Subcutaneous adipose tissue (tissue), 4 donors: Measurements from ENCODE around the gene SLC38A1. TPM values are rescaled to one million over a fixed set of nuclear protein-coding genes. Genes with fewer than 3 reads are reported as not detected.

ENCODE experiments used
- CTCF ChIP-seq: fragments of 450-650 bp; IDR thresholded peaks from one replicate; pipeline ENCODE4 v1.5.1; 2016; ENCODE audit warnings: low read depth, mild to moderate bottlenecking, control low read depth, antibody characterized with exemption, moderate library complexity
- total RNA-seq, 4 donors: library from RNA; depleted of rRNA; stranded (reverse); fragments of >200 nt; gene quantifications; one replicate each; pipeline ENCODE4 v1.1.0, GENCODE V29; 2016

The SLC38A1 gene
- 10 to 100 TPM in 1 of 4 donors, 1 to 10 TPM in 3; 3.8 to 15.0 (median 8.5) TPM for total RNA-seq

DNA sequence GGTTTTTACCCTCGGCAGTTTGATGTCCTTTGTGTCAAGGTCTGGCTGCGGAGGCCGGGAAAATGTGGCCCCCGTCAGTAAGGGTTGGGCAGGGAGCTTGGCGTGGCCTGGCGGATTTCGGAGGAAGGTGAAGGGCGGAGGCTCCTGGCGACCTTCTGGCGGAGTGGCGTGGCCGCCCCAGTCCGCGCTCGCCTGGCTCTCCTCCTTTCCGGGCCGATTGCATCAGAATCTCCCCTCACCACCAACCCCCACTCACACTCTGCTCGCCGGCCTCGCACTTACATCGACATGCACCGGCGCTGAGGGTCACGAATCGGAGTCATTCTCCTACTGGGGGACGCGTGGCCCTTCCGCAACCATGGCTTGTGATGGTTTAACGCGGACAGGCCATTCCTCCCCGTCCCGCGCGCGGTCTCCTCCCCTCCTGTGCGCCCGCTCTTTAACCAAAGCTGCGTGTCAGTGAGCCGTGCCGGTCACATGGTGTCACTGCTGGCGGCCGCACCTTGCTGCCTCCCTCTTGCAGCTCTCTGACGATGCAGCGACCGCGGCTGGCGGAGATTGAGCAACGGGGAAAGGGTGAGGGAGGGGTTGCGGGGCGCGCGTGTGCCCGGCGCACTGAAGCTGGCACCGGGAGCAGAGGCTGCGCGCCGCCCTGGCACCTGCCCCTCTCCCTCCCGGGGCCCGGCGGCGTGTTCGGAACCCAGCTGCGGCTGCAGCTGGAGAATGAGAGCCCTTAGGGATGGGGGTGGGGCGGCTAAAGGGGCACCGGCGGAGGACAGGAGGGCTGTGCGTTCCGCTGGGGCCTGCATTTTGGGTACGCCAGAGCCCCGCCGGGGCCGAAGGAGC, at the start of gene SLC38A1:
Gene SLC38A1 (minus strand): TSS at position 461 of the 846 bp plus-strand sequence. CDS start 29,243 bp downstream, outside the sequence.
- no peak for TF ChIP-seq CTCF

DNA sequence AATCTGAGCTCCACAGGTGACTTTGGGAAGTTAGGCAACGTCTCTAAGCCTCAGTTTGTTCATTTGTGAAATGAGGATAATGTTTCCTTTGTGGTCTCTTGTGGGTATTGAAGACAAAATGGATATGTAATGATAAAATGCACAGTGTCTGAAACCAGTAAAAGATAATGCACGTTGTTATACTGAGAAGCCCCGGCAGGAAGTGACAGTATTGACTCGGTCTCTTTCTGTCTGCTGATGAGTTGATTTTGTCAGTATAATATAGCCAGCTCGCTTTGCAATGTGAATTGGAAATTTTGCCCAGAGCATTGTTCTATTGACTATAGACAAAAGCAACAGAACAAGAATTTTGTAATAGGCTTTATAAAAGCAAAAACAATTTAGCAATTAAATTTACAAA, 49.2 kb upstream of the SLC38A1 start:
- no peak for TF ChIP-seq CTCF

GRCh38 chr12:46304070-46304469, 35.2 kb upstream of the SLC38A1 start:
- TF ChIP-seq CTCF, result no peak

DNA sequence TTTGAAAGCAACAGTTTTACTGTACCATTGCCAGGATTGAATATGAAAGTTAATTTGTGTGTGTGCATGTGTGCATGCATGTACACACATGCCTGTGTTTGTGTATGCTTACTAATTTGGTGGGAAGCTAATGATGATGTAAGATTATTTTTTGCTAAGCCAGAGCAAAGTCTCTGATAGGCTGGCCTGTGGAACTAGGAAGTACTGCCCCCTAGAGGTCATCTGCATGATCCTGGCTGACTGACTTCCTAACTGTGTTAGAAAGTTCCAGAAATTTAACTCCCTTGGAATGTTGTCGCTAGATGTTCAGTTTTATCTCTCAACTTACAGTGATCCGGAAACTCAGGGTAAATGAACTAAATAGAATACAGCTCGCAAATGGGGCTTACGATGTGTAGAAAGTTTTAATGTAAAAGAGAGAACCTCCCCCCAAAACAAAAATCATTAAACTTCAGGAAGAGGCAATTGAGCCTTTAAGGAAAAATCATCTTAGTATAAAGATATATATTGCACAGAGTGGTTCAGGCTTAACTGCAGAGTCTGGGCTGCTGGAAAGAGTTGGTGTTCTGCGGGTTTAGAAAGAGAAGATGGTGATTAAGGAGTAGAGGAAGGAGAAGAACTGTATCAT, 34.3 kb upstream of the SLC38A1 start:
- no peak for TF ChIP-seq CTCF

- TF ChIP-seq CTCF, result no peak
Measured at GRCh38 chr12:46300910-46301309, 32.1 kb upstream of the SLC38A1 start.

- TF ChIP-seq CTCF, result no peak
Measured at GRCh38 chr12:46299851-46300250, 31.0 kb upstream of the SLC38A1 start.

GRCh38 chr12:46298261-46298660, 29.4 kb upstream of the SLC38A1 start:
- no peak for TF ChIP-seq CTCF
